HuH-7 (cell line): ENCODE data around the gene MAFG.
"Not testable (repeated sequence)": the region's sequence is repeated elsewhere in the genome, so short reads cannot be mapped to it uniquely, and the experiment has no call there.

Experiments
- DNase-seq: peaks from one replicate; pipeline ENCODE4 v3.0.0; 2011; ENCODE audit warnings: low spot score

The MAFG gene

GRCh38 chr17:81958633-81959342 is 31.3 kb upstream of the MAFG start:
- peak; percentile 46 for DNase-seq

GRCh38 chr17:81957691-81958432 is 30.3 kb upstream of the MAFG start:
- DNase-seq: no peak

GRCh38 chr17:81956607-81957589 is 29.4 kb upstream of the MAFG start:
- DNase-seq: no peak

GRCh38 chr17:81955756-81956544 is 28.4 kb upstream of the MAFG start:
- no peak for DNase-seq

GRCh38 chr17:81955058-81955681 is 27.6 kb upstream of the MAFG start:
- no peak for DNase-seq

GRCh38 chr17:81954131-81955057 is 26.9 kb upstream of the MAFG start:
- DNase-seq: no peak

- not testable (repeated sequence) for DNase-seq
Measured at GRCh38 chr17:81953443-81953842, 25.9 kb upstream of the MAFG start.

GRCh38 chr17:81952792-81953228 is 25.3 kb upstream of the MAFG start:
- no peak for DNase-seq

- DNase-seq: no peak
Measured at GRCh38 chr17:81951785-81952684, 24.5 kb upstream of the MAFG start.

GRCh38 chr17:81950501-81950900 is 23.0 kb upstream of the MAFG start:
- no peak for DNase-seq

- no peak for DNase-seq
Measured at GRCh38 chr17:81948635-81949378, 21.3 kb upstream of the MAFG start.

- no peak for DNase-seq
Measured at GRCh38 chr17:81947189-81947588, 19.7 kb upstream of the MAFG start, which contains the start of gene MYADML2. MYADML2 (minus strand) TSS chr17:81947233; CDS start chr17:81941741, 5,492 bp downstream.

- no peak for DNase-seq
Measured at GRCh38 chr17:81944858-81945257, 17.3 kb upstream of the MAFG start.

GRCh38 chr17:81942167-81942553 is 14.6 kb upstream of the MAFG start:
- DNase-seq: no peak

GRCh38 chr17:81941484-81942166 is 14.1 kb upstream of the MAFG start:
- DNase-seq: no peak

GRCh38 chr17:81940538-81941483 is 13.3 kb upstream of the MAFG start:
- no peak for DNase-seq
